HG03196 (cell line): ENCODE results near the gene DDX49.
"Not testable (repeated sequence)": the region's sequence is repeated elsewhere in the genome, so short reads cannot be mapped to it uniquely, and the experiment has no call there.

Experiments used
- ATAC-seq: cut with Tn5 transposase; IDR thresholded peaks from one replicate; pipeline ENCODE4 v1.9.1; 2021; ENCODE audit not compliant: unreplicated experiment

The DDX49 gene

GRCh38 chr19:18910801-18911436 lies 8.6 kb upstream of the DDX49 start:
- ATAC-seq, result no peak

DNA sequence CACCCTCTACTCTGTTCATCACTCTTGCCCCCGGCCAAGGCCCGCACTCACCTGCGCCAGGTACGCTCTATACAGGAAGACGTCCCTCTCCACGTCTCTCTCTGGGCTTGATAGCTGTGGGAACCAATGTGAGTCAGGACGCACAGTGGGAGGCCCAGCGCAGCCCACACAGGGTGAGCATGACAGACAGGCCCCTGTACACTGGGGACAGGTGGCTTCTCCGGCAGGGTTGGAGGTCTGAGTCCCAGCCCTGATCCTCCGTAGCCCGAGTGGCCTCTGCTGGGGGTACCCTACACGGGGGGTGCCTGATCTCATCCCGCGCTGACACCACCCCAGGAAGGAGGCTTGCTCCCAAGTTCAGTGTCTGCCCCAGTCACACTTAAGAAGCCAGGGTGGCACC lies 6.6 kb upstream of the DDX49 start:
- no peak for ATAC-seq

GRCh38 chr19:18913466-18913865 lies 6.0 kb upstream of the DDX49 start:
- ATAC-seq, result no peak

GRCh38 chr19:18915639-18916038 lies 3.9 kb upstream of the DDX49 start:
- no peak for ATAC-seq

GRCh38 chr19:18917593-18917992 lies 1.9 kb upstream of the DDX49 start:
- ATAC-seq, result not testable (repeated sequence)

GRCh38 chr19:18919900-18920214 lies 342 bp downstream of the DDX49 start:
- no peak for ATAC-seq

DNA sequence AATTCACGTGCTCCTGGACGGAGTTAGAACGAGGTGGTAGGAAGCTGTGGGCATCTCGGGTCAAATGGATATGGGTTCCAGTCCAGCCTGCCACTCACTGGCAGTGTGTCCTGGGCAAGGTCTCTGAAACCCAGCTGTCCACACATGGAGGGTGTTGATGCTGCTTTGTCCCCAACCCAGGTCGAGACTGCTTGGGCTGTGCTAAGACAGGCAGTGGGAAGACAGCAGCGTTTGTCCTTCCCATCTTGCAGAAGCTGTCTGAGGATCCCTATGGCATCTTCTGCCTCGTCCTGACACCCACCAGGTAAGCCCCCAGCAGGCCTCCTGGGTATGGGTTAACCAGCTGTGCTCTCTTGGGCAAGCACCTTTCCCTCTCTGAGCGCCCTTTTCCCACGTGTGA lies 885 bp downstream of the DDX49 start:
- ATAC-seq, result no peak

DNA sequence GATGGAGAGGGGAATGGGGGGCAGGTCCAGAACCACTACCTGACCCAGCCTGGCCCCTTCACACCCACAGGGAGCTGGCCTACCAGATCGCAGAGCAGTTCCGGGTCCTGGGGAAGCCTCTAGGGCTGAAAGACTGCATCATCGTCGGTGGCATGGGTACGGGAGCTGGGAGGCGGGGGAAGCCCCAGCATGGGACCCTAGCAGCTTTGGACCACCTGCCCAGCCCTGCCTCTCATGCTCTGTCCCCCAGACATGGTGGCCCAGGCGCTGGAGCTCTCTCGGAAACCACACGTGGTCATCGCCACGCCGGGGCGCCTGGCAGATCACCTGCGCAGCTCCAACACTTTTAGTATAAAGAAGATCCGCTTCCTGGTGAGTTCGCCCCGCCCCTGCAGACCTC lies 2.1 kb downstream of the DDX49 start:
- ATAC-seq, result no peak

DNA sequence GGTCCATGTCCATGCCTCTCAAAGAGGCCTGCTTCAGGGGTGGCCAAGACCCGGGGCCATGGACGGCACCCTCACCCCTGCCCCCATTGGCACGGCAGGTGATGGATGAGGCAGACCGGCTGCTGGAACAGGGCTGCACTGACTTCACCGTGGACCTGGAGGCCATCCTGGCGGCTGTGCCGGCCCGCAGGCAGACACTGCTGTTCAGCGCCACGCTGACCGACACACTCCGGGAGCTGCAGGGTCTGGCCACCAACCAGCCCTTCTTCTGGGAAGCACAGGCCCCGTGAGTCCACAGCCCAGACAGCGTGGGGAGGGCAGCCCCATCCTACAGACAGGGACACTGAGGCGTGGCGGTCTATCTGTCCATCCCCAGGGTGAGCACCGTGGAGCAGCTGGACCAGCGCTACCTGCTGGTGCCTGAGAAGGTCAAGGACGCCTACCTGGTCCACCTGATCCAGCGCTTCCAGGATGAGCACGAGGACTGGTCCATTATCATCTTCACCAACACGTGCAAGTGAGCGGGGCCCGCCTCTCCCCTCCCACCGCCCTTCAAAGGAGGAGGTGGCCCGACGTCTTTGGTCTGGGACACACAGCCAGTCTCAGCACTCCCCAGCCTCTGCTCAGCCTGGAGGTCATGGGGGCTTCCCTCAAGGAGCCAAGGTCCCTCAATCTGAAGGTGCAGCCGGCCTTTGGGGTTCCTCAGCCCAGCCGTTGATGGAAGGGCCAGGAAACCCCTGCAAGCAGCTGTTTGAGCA lies 2.9 kb downstream of the DDX49 start:
- ATAC-seq, result no peak

GRCh38 chr19:18924684-18925213 lies 5.2 kb downstream of the DDX49 start:
- ATAC-seq, result no peak

GRCh38 chr19:18928018-18928805 lies 8.7 kb downstream of the DDX49 start:
- ATAC-seq, result no peak

DNA sequence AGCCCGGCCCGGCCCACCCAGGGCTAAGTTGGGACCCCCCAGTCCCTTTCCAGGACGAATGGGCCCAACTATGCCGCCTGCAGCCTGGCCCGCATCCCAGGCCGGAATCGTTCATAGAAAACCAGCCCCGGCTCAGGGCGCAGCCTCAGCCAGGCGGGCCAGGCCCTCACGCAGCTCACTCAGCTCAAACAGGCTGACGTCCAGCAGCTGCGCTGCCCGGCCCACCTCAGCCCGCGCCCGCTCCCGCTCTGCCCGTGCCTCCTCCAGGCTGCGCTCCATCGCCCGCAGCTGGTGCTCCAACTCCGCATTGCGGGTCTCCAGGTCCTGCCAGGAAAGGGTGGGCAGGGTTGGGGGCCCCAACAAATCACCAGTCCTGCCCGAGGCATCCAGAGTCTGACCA lies 9.8 kb downstream of the DDX49 start:
- no peak for ATAC-seq

DNA sequence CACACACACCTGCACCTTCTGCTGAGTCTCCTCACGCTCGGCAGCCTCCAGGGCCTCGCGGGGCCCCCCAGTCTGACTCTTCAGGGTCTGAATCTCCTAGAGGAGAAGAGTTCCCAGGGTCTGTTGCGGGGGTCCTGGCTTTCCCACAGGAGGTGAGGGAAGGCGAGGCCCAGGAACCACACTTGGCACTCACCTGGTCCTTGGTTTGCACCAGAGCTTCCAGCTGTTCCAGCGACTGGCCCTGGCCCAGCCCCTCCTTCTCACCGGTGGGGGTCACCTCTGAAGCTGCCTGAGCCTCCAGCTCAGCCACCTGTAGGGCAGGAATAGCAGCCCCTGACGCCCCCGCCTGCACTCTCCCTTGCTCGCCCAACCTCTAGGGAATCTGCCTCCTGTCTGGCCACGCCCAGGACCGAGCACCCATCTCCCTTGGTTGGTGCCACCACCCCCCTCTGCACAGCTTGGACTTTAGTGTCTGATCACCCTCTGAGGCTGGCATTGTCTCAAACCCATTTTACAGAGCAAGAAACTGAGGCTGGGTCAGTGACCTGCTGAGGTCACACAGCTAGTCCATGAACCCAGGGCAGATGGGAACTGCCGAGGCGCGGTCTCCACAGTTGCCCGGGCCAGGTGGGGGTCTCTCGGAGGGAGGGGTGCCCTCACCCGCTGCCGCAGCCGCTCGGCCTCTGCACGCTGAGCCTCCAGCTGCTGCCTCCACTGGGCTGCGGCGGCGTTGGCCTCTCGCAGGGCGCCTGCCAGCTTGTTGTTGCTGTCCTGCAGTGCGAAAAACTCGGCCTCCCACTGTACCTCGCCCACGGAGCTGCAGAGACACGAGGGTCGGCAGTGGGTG lies 12.0 kb downstream of the DDX49 start:
- no peak for ATAC-seq

GRCh38 chr19:18932216-18932841 lies 12.8 kb downstream of the DDX49 start:
- no peak for ATAC-seq

- ATAC-seq, result no peak
Measured at GRCh38 chr19:18933297-18933696, 13.8 kb downstream of the DDX49 start.

- ATAC-seq, result no peak
Measured at GRCh38 chr19:18939163-18939562, 19.6 kb downstream of the DDX49 start.

DNA sequence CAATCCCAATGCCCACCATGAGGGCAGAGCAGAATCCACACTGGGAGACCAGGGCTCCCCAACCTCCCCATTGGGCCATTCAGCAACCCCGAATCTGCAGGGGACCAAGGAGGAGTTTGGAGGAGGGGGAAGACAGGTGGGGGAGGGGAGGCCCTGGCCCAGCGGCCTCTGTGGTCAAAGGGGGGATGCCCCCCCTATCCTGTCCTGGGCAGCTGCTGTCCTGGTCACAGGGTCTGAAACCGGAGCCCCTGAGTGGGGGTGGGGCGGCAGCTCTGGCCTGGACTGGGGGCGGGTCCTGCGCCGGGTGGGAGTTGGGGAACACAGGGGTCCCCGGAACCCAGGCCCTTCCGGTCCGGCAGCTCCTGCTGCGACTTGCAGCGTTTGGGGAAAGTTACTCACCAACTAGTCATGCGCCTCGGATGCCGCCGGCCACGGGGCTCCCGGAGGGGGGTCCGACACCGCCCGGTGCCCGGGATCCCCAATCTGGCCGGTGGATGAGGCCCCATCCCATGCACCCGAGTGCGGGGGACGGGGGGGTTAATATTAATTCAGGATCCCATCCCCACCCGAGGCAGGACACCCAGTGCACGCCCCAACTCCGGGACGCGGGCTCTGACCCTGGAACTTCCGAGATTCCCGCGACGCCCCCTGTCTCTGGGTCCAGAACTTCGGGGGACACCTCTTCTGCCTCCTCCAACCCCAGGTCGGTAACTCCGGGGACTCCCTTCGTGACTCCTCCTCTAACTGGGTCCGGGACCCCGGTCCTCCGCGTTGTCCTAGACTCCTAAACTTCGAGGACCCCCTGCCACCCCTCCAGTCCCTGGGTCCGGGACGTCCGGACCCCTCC lies 20.6 kb downstream of the DDX49 start:
- no peak for ATAC-seq

GRCh38 chr19:18940769-18941627 lies 21.5 kb downstream of the DDX49 start, which contains the start of gene HOMER3:
HOMER3 (minus strand) TSS chr19:18941217; CDS start chr19:18938982, 2,235 bp downstream.
- ATAC-seq, result no peak
